IMR-90 (cell line): ENCODE measurements around the gene MEIS3. TPM values are rescaled to one million over a fixed set of nuclear protein-coding genes. Genes with fewer than 3 reads are reported as not detected.
A peak's percentile ranks its signal among the peaks of the same experiment; 100 is the strongest.

Experiments
- ATAC-seq: fragments of 200-7000 bp; cut with Tn5 transposase; 2 replicates; pipeline ENCODE4 v1.9.1; 2020; ENCODE audit warnings: low read depth, mild to moderate bottlenecking, moderate library complexity
- BruUV-seq: library from RNA; stranded (reverse); fragments of 400-500 nt; replicated peaks from 2 replicates; lab custom pipeline; 2021; lab: Mats Ljungman, UMichigan
- CTCF ChIA-PET: fragments of 300-600 bp; formaldehyde crosslinking; extraction: SDS; loops from one replicate; lab custom pipeline; 2021; ENCODE audit warnings: antibody characterized with exemption; lab: Yijun Ruan, JAX
- POLR2A ChIA-PET: fragments of 300-600 bp; sonication (Branson Sonifier 250); formaldehyde crosslinking; loops from one replicate; lab custom pipeline; 2022; ENCODE audit warnings: antibody characterized with exemption; ENCODE audit not compliant: unreplicated experiment; lab: Charles Lee
- DNase-seq: peaks from one replicate; pipeline ENCODE4 v3.0.0; 2013
- H2AFZ ChIP-seq: replicated peaks from 2 replicates; pipeline ENCODE3; 2013; ENCODE audit warnings: low read length, mild to moderate bottlenecking; ENCODE audit not compliant: poor library complexity
- H2AK5ac ChIP-seq: 2 replicates; pipeline ENCODE4 v1.6.1; 2013; ENCODE audit warnings: low read depth, low read length, inconsistent platforms
- H2AK9ac ChIP-seq: replicated peaks from 2 replicates; pipeline ENCODE3; 2013; ENCODE audit warnings: mild to moderate bottlenecking, low read depth, low read length, moderate library complexity; ENCODE audit not compliant: poor library complexity
- H2BK120ac ChIP-seq: 2 replicates; pipeline ENCODE4 v1.6.1; 2013; ENCODE audit warnings: low read depth, low read length, inconsistent platforms
- H2BK15ac ChIP-seq: 3 replicates; pipeline ENCODE4 v1.6.1; 2013; ENCODE audit warnings: low read depth, low read length, inconsistent platforms
- H2BK20ac ChIP-seq: 2 replicates; pipeline ENCODE4 v1.6.1; 2013; ENCODE audit warnings: low read depth, mild to moderate bottlenecking, inconsistent platforms, low read length, moderate library complexity
- H2BK5ac ChIP-seq: 2 replicates; pipeline ENCODE4 v1.6.1; 2013; ENCODE audit warnings: mild to moderate bottlenecking, low read depth, low read length, inconsistent platforms; ENCODE audit not compliant: poor library complexity, severe bottlenecking
- H3K14ac ChIP-seq: replicated peaks from 2 replicates; pipeline ENCODE4 v1.6.1; 2013; ENCODE audit warnings: low read depth, low read length, inconsistent platforms
- H3K18ac ChIP-seq: 2 replicates; pipeline ENCODE4 v1.6.1; 2013; ENCODE audit warnings: low read depth, low read length, control low read depth
- H3K23ac ChIP-seq: 2 replicates; pipeline ENCODE4 v1.6.1; 2013; ENCODE audit warnings: low read depth, low read length, inconsistent platforms
- H3K27ac ChIP-seq: 2 replicates; pipeline ENCODE4 v1.5.1; 2013; ENCODE audit warnings: mild to moderate bottlenecking, control low read depth, low read length; ENCODE audit not compliant: insufficient read depth
- H3K27me3 ChIP-seq: 2 replicates; pipeline ENCODE4 v1.6.1; 2013; ENCODE audit warnings: low read length; ENCODE audit not compliant: control insufficient read depth, insufficient read depth
- H3K36me3 ChIP-seq: 2 replicates; pipeline ENCODE4 v1.6.1; 2013; ENCODE audit warnings: low read length, mixed read lengths; ENCODE audit not compliant: control insufficient read depth, insufficient read depth
- H3K4ac ChIP-seq: 2 replicates; pipeline ENCODE4 v1.6.1; 2013; ENCODE audit warnings: low read depth, low read length, inconsistent platforms
- H3K4me1 ChIP-seq: 2 replicates; pipeline ENCODE4 v1.6.1; 2013; ENCODE audit warnings: low read length, mixed read lengths; ENCODE audit not compliant: control insufficient read depth, insufficient read depth
- H3K4me2 ChIP-seq: 2 replicates; pipeline ENCODE4 v1.6.1; 2013; ENCODE audit warnings: low read depth, mild to moderate bottlenecking, control low read depth, low read length, moderate library complexity
- H3K4me3 ChIP-seq: 2 replicates; pipeline ENCODE4 v1.5.1; 2013; ENCODE audit warnings: low read depth, mild to moderate bottlenecking, control low read depth, low read length, moderate library complexity; ENCODE audit not compliant: insufficient read depth
- H3K56ac ChIP-seq: 2 replicates; pipeline ENCODE4 v1.6.1; 2013; ENCODE audit warnings: low read length, inconsistent platforms; ENCODE audit not compliant: insufficient read depth; ENCODE audit errors: extremely low read depth
- H3K79me1 ChIP-seq, 2 experiments: 2 replicates each; pipeline ENCODE4 v1.6.1; 2013; ENCODE audit warnings: low read length in 2 of 2, inconsistent platforms in 1 of 2, low read depth in 1 of 2
- H3K9ac ChIP-seq: 2 replicates; pipeline ENCODE4 v1.6.1; 2013; ENCODE audit warnings: low read depth, low read length, control low read depth
- H3K9me1 ChIP-seq: 2 replicates; pipeline ENCODE4 v1.6.1; 2013; ENCODE audit warnings: low read length, inconsistent platforms; ENCODE audit not compliant: insufficient read depth
- H3K9me3 ChIP-seq: 2 replicates; pipeline ENCODE4 v1.6.1; 2013; ENCODE audit warnings: low read length; ENCODE audit not compliant: control insufficient read depth, insufficient read depth
- H4K20me1 ChIP-seq: 2 replicates; pipeline ENCODE4 v1.6.1; 2013; ENCODE audit warnings: low read length, inconsistent platforms; ENCODE audit not compliant: insufficient read depth
- H4K5ac ChIP-seq: 2 replicates; pipeline ENCODE4 v1.6.1; 2013; ENCODE audit warnings: mild to moderate bottlenecking, low read depth, low read length, control low read depth
- H4K8ac ChIP-seq, 2 experiments: 2 replicates each; pipeline ENCODE4 v1.6.1; 2013; ENCODE audit warnings: low read depth in 2 of 2, low read length in 2 of 2, control low read depth in 1 of 2, inconsistent platforms in 1 of 2
- H4K91ac ChIP-seq: 2 replicates; pipeline ENCODE4 v1.6.1; 2013; ENCODE audit warnings: low read depth, low read length, inconsistent platforms; ENCODE audit not compliant: insufficient read depth
- BHLHE40 ChIP-seq: fragments of 150-350 bp; IDR thresholded peaks from 2 replicates; pipeline ENCODE4 v1.6.1; 2016; ENCODE audit warnings: mild to moderate bottlenecking, low read depth, low read length
- CHD1 ChIP-seq: IDR thresholded peaks from 2 replicates; pipeline ENCODE4 v1.6.1; 2012; ENCODE audit warnings: low read depth, low read length, improper control_type of control experiment
- MAZ ChIP-seq: IDR thresholded peaks from 2 replicates; pipeline ENCODE4 v1.6.1; 2012; ENCODE audit warnings: low read depth, mild to moderate bottlenecking, low read length, improper control_type of control experiment, moderate library complexity, borderline replicate concordance
- MXI1 ChIP-seq: IDR thresholded peaks from 2 replicates; pipeline ENCODE4 v1.6.1; 2012; ENCODE audit warnings: low read depth, mild to moderate bottlenecking, low read length, moderate library complexity, borderline replicate concordance
- NFE2L2 ChIP-seq: fragments of 150-350 bp; IDR thresholded peaks from 2 replicates; pipeline ENCODE4 v1.6.1; 2016; ENCODE audit warnings: low read depth, mild to moderate bottlenecking, low read length
- RFX5 ChIP-seq: IDR thresholded peaks from 2 replicates; pipeline ENCODE4 v1.8.0; 2012; ENCODE audit warnings: low read depth, mild to moderate bottlenecking, low read length, moderate library complexity
- USF2 ChIP-seq: fragments of 150-350 bp; IDR thresholded peaks from 2 replicates; pipeline ENCODE4 v1.6.1; 2017; ENCODE audit warnings: mild to moderate bottlenecking, antibody characterized with exemption, low read length, low read depth
- WGBS, 2 experiments: methylation state at CpG; one replicate each; pipeline versions ENCODE4 v1.1.5 to v1.1.7; 2013; ENCODE audit warnings: missing lambda C conversion rate in 2 of 2; ENCODE audit not compliant: insufficient read length in 1 of 2; ENCODE audit errors: extremely low coverage in 2 of 2; 5-methylcytosine and 5-hydroxymethylcytosine counted together
- dilution Hi-C: fragments of 300-500 bp; cut with HindIII; formaldehyde crosslinking; loops from one replicate; pipeline ENCODE4 v1.14.3; 2018; ENCODE audit warnings: low sequenced_read_pairs; ENCODE audit not compliant: unreplicated experiment
- in situ Hi-C: fragments of 300-500 bp; cut with MboI; formaldehyde crosslinking; loops from 3 replicates; pipeline ENCODE4 v1.14.3; 2019; ENCODE audit warnings: low sequenced_read_pairs, inconsistent platforms, mixed read lengths
- intact Hi-C: fragments of 100-400 bp; cut with micrococcal nuclease; formaldehyde crosslinking; loops from 2 replicates; pipeline ENCODE4 v1.10.0; 2022
- polyA plus RNA-seq, 3 experiments: library from polyadenylated mRNA; depleted of rRNA; stranded (reverse); fragments of >200 nt; gene quantifications; 2 replicates each; pipeline ENCODE4 v1.2.3, GENCODE V29; 2012; ENCODE audit warnings: low replicate concordance in 1 of 3
- total RNA-seq: library from RNA; depleted of rRNA; stranded (reverse); fragments of >200 nt; gene quantifications from 2 replicates; pipeline ENCODE4 v1.2.3, GENCODE V29; 2012
- TF ChIP-seq, protein P1 (sequence below): conservative IDR thresholded peaks from 2 replicates; pipeline ENCODE4 v1.5.1; 2012; ENCODE audit warnings: mild to moderate bottlenecking, low read depth, low read length, improper control_type of control experiment

MEIS3 gene
- total and polyA plus RNA-seq, 2 of the 4 experiments (the other 2 are of a cell fraction) = 32.4 to 33.0 TPM

GRCh38 chr19:47417746-47418691, 1.3 kb downstream of the MEIS3 start:
- CTCF ChIA-PET = interaction anchor here (0.7 kb wide), 1 partner anchor 413 kb away, joined by 4 read pairs; no protein-coding TSS in a partner anchor
- POLR2A ChIA-PET = no interaction called here
- H4K91ac ChIP-seq = no peak overlapping the region
- intact Hi-C loops = no loop called here
- H4K8ac ChIP-seq = 0 out of 4 replicates have a peak overlapping the region, but pooled peaks of 1 of the 2 experiments have one; percentile 33
- H2AK9ac ChIP-seq = peak overlapping the region; percentile 96
- H2AK5ac ChIP-seq = peak overlapping the region; percentile 59
- no peak overlapping the region for H3K56ac ChIP-seq
- dilution Hi-C loops = no loop called here
- H2BK15ac ChIP-seq = no peak overlapping the region
- H4K20me1 ChIP-seq = peaks cover 29% of the 10 kb centered on the region
- TF ChIP-seq MAZ (no peak), USF2 (no peak), NFE2L2 (no peak), RFX5 (no peak), BHLHE40 (no peak), MXI1 (peak; percentile 58; the same call in 1 of the 2 replicates), CHD1 (no peak)
- TF ChIP-seq, protein P1, sequence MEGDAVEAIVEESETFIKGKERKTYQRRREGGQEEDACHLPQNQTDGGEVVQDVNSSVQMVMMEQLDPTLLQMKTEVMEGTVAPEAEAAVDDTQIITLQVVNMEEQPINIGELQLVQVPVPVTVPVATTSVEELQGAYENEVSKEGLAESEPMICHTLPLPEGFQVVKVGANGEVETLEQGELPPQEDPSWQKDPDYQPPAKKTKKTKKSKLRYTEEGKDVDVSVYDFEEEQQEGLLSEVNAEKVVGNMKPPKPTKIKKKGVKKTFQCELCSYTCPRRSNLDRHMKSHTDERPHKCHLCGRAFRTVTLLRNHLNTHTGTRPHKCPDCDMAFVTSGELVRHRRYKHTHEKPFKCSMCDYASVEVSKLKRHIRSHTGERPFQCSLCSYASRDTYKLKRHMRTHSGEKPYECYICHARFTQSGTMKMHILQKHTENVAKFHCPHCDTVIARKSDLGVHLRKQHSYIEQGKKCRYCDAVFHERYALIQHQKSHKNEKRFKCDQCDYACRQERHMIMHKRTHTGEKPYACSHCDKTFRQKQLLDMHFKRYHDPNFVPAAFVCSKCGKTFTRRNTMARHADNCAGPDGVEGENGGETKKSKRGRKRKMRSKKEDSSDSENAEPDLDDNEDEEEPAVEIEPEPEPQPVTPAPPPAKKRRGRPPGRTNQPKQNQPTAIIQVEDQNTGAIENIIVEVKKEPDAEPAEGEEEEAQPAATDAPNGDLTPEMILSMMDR = no peak
- peak overlapping the region; percentile 93 for H3K9ac ChIP-seq
- H2BK5ac ChIP-seq = no peak overlapping the region
- peaks cover 9% of the 10 kb centered on the region for H3K4me1 ChIP-seq
- ATAC-seq (peak; percentile 35), DNase-seq (peak; percentile 18)
- peaks cover 20% of the 10 kb centered on the region for H3K36me3 ChIP-seq
- H3K27me3 ChIP-seq = peaks cover 34% of the 10 kb centered on the region
- H3K79me1 ChIP-seq = peaks cover 8 to 28% of the 10 kb centered on the region in 2 experiments; a peak in 3 of 4 replicates
- no peak overlapping the region for H4K5ac ChIP-seq
- H2BK20ac ChIP-seq = no peak overlapping the region
- H3K27ac ChIP-seq = peak overlapping the region; percentile 35; the same call in 1 of the 2 replicates
- H3K14ac ChIP-seq = peak overlapping the region; percentile 66
- H3K4me2 ChIP-seq = peak overlapping the region; percentile 90
- peaks cover 13% of the 10 kb centered on the region for H3K9me1 ChIP-seq
- H2BK120ac ChIP-seq = no peak overlapping the region
- peak overlapping the region; percentile 91 for H3K4me3 ChIP-seq
- no TSS peak for BruUV-seq
- H3K23ac ChIP-seq = peak overlapping the region; percentile 62
- peak overlapping the region; percentile 56; the same call in 1 of the 2 replicates for H3K4ac ChIP-seq
- WGBS, 2 experiments = 23% methylated on average over 4 of the region's 34 CpGs; no CpG with 5 or more reads in 1 of the 2 experiments
- in situ Hi-C loops = no loop called here
- no peak overlapping the region for H3K18ac ChIP-seq
- H3K9me3 ChIP-seq = no peaks in the 10 kb centered on the region
- H2AFZ ChIP-seq = peak overlapping the region; percentile 75
